HCT116 (cell line): ENCODE results near the gene UQCRHL. TPM values are rescaled to one million over a fixed set of nuclear protein-coding genes. Genes with fewer than 3 reads are reported as not detected.

Source experiments
- ATAC-seq: fragments of 200-7000 bp; cut with Tn5 transposase; 2 replicates; pipeline ENCODE4 v1.9.1; 2020; ENCODE audit warnings: mild to moderate bottlenecking, moderate library complexity
- BruUV-seq: library from RNA; stranded (reverse); fragments of 400-500 nt; replicated peaks from 2 replicates; lab custom pipeline; 2021; lab: Mats Ljungman, UMichigan
- CTCF ChIA-PET: fragments of 300-600 bp; sonication (Branson Sonifier 250); formaldehyde crosslinking; loops from one replicate; lab custom pipeline; 2021; ENCODE audit warnings: antibody characterized with exemption; lab: Charles Lee
- POLR2A ChIA-PET: fragments of 300-600, 350-600 bp; sonication (Branson Sonifier 250); formaldehyde crosslinking; loops from one replicate; lab custom pipeline; 2021; ENCODE audit warnings: antibody characterized with exemption; lab: Charles Lee
- RAD21 ChIA-PET, 2 experiments: fragments of 300-600 bp; sonication (Branson Sonifier 250); formaldehyde crosslinking; loops; one replicate each; lab custom pipeline; 2023; ENCODE audit warnings: low total read pairs in 2 of 2; ENCODE audit not compliant: uncharacterized antibody in 2 of 2, unreplicated experiment in 2 of 2, low non-redundant PET in 1 of 2; lab: Charles Lee
- DNase-seq: peaks from one replicate; pipeline ENCODE4 v3.0.0-alpha.2; 2010; ENCODE audit warnings: low read depth, low spot score
- H2AFZ ChIP-seq: fragments of 200-600 bp; shearing (Covaris generic), sonication (generic); 2 replicates; pipeline ENCODE4 v1.6.1; 2017; ENCODE audit warnings: low read depth, mixed run types, mixed read lengths, antibody characterized with exemption, low read length; ENCODE audit not compliant: poor library complexity, severe bottlenecking
- H3K27ac ChIP-seq: 2 replicates; pipeline ENCODE4 v1.5.1; 2012; ENCODE audit warnings: low read depth, low read length
- H3K27me3 ChIP-seq: fragments of 200-600 bp; sonication (generic); 2 replicates; pipeline ENCODE4 v1.6.1; 2016; ENCODE audit warnings: mixed run types, low read length, mixed read lengths; ENCODE audit not compliant: insufficient read depth
- H3K36me3 ChIP-seq, 2 experiments: fragments of 200-500 bp in 1 of 2; fragments of 200-600 bp in 1 of 2; sonication (Bioruptor generic) in 1 of 2; sonication (generic) in 1 of 2; 2 replicates each; pipeline versions ENCODE4 v1.5.1 to v1.6.1; 2014 to 2016; ENCODE audit warnings: low read length in 2 of 2, inconsistent platforms in 1 of 2, mixed read lengths in 1 of 2, mixed run types in 1 of 2; ENCODE audit not compliant: insufficient read depth in 2 of 2, control insufficient read depth in 1 of 2
- H3K4me1 ChIP-seq, 2 experiments: fragments of 200-600 bp in 1 of 2; sonication (generic) in 1 of 2; 2 replicates each; pipeline versions ENCODE4 v1.5.1 to v1.6.1; 2012 to 2017; ENCODE audit warnings: low read length in 2 of 2, inconsistent platforms in 1 of 2, mild to moderate bottlenecking in 1 of 2, mixed read lengths in 1 of 2, mixed run types in 1 of 2, moderate library complexity in 1 of 2; ENCODE audit not compliant: insufficient read depth in 2 of 2, control insufficient read depth in 1 of 2
- H3K4me2 ChIP-seq: fragments of 200-600 bp; sonication (generic); 2 replicates; pipeline ENCODE4 v1.6.1; 2017; ENCODE audit warnings: mixed run types, low read length, mixed read lengths
- H3K4me3 ChIP-seq, 2 experiments: fragments of 200-600 bp in 1 of 2; sonication (generic) in 1 of 2; replicated peaks in 1 of 2; 2 replicates each; pipeline ENCODE4 v1.5.1; 2011 to 2016; ENCODE audit warnings: low read length in 2 of 2, control low read depth in 1 of 2, low read depth in 1 of 2, mild to moderate bottlenecking in 1 of 2, mixed read lengths in 1 of 2, mixed run types in 1 of 2
- H3K79me2 ChIP-seq: fragments of 200-600 bp; sonication (generic); 2 replicates; pipeline ENCODE4 v1.6.1; 2017; ENCODE audit warnings: mild to moderate bottlenecking, mixed run types, low read length, moderate library complexity, mixed read lengths; ENCODE audit not compliant: insufficient read depth
- H3K9ac ChIP-seq: fragments of 200-600 bp; sonication (generic); 2 replicates; pipeline ENCODE4 v1.6.1; 2016; ENCODE audit warnings: low read length, mixed read lengths
- H3K9me2 ChIP-seq: fragments of 200-600 bp; sonication (generic), shearing (Covaris generic); 2 replicates; pipeline ENCODE4 v1.6.1; 2017; ENCODE audit warnings: mixed run types, mild to moderate bottlenecking, moderate library complexity; ENCODE audit not compliant: insufficient read depth
- H3K9me3 ChIP-seq, 2 experiments: fragments of 200-500 bp in 1 of 2; fragments of 200-600 bp in 1 of 2; sonication (Bioruptor generic) in 1 of 2; sonication (generic) in 1 of 2; 2 replicates each; pipeline ENCODE4 v1.6.1; 2014 to 2017; ENCODE audit warnings: low read length in 2 of 2, mixed read lengths in 2 of 2, inconsistent platforms in 1 of 2, low read depth in 1 of 2, mild to moderate bottlenecking in 1 of 2, mixed run types in 1 of 2, moderate library complexity in 1 of 2; ENCODE audit not compliant: control insufficient read depth in 1 of 2, insufficient read depth in 1 of 2
- H4K20me1 ChIP-seq: fragments of 200-600 bp; sonication (generic), shearing (Covaris generic); 2 replicates; pipeline ENCODE4 v1.6.1; 2017; ENCODE audit warnings: mixed run types, mild to moderate bottlenecking, moderate library complexity; ENCODE audit not compliant: insufficient read depth
- CBX3 ChIP-seq: IDR thresholded peaks from 2 replicates; pipeline ENCODE4 v1.6.1; 2012; ENCODE audit warnings: low read depth
- CEBPB ChIP-seq: IDR thresholded peaks from 2 replicates; pipeline ENCODE4 v1.6.1; 2012; ENCODE audit warnings: low read depth
- EGR1 ChIP-seq: IDR thresholded peaks from 2 replicates; pipeline ENCODE4 v1.6.1; 2012; ENCODE audit warnings: low read depth
- EZH2 ChIP-seq: fragments of 200-600 bp; sonication (generic); IDR thresholded peaks from 2 replicates; pipeline ENCODE4 v1.6.1; 2017; ENCODE audit warnings: antibody characterized with exemption, mixed run types
- EZH2phosphoT487 ChIP-seq: fragments of 200-600 bp; IDR thresholded peaks from 2 replicates; pipeline ENCODE4 v1.6.1; 2018; ENCODE audit warnings: antibody characterized with exemption, borderline replicate concordance
- FOSL1 ChIP-seq: IDR thresholded peaks from 2 replicates; pipeline ENCODE4 v1.6.1; 2012; ENCODE audit warnings: low read depth
- MAX ChIP-seq: IDR thresholded peaks from 2 replicates; pipeline ENCODE4 v1.6.1; 2012
- POLR2AphosphoS5 ChIP-seq: IDR thresholded peaks from 2 replicates; pipeline ENCODE4 v1.6.1; 2011; ENCODE audit warnings: mild to moderate bottlenecking, low read depth, low read length, moderate library complexity
- RAD21 ChIP-seq: IDR thresholded peaks from 2 replicates; pipeline ENCODE4 v1.6.1; 2012; ENCODE audit warnings: low read depth, mild to moderate bottlenecking
- REST ChIP-seq: IDR thresholded peaks from 2 replicates; pipeline ENCODE4 v1.6.1; 2012; ENCODE audit warnings: low read depth
- SIN3A ChIP-seq: IDR thresholded peaks from 2 replicates; pipeline ENCODE4 v1.6.1; 2012; ENCODE audit warnings: low read depth
- SP1 ChIP-seq: IDR thresholded peaks from 2 replicates; pipeline ENCODE4 v1.6.1; 2012; ENCODE audit warnings: low read depth
- SRF ChIP-seq: IDR thresholded peaks from 2 replicates; pipeline ENCODE4 v1.6.1; 2012; ENCODE audit warnings: low read depth
- ZFX ChIP-seq: fragments of 450-650 bp; IDR thresholded peaks from 2 replicates; pipeline ENCODE4 v1.6.1; 2017
- ZNF274 ChIP-seq: fragments of 200-500 bp; sonication (Bioruptor generic); IDR thresholded peaks from 2 replicates; pipeline ENCODE4 v1.6.1; 2014; ENCODE audit warnings: mild to moderate bottlenecking, low read depth, low read length, inconsistent platforms
- intact Hi-C: fragments of 100-400 bp; cut with micrococcal nuclease; formaldehyde crosslinking; loops from 2 replicates; pipeline ENCODE4 v1.10.0; 2022
- total RNA-seq: library from RNA; stranded (reverse); gene quantifications from one replicate; pipeline ENCODE4 v1.2.1, GENCODE V29; 2021; ENCODE audit not compliant: unreplicated experiment

UQCRHL gene
- total RNA-seq, 1 experiment from 2014 or later: 2.5 TPM

GRCh38 chr1:15850471-15851001 lies 43.1 kb upstream of the UQCRHL start:
- Histone ChIP-seq H2AFZ (no peak overlapping the region), H3K27ac (peak overlapping the region; percentile 86; the same call in 1 of the 2 replicates), H3K9me2 (no peaks in the 10 kb centered on the region), H3K4me1 (peaks cover 33 to 48% of the 10 kb centered on the region in 2 experiments), H3K36me3 (no peaks in the 10 kb centered on the region), H3K9ac (peak overlapping the region; percentile 90), H3K9me3 (no peaks in the 10 kb centered on the region), H3K4me2 (peak overlapping the region; percentile 83), H3K4me3 (peak overlapping the region; percentile 70 to 79; a peak in 2 of 4 replicates), H4K20me1 (0 out of 2 replicates have a peak, but pooled peaks cover 3% of the 10 kb centered on the region), H3K79me2 (peaks cover 85% of the 10 kb centered on the region), H3K27me3 (no peaks in the 10 kb centered on the region)
- intact Hi-C loops: loop anchor here (5.0 kb wide), 1 partner anchor 37 kb away; no protein-coding TSS in a partner anchor
- CTCF ChIA-PET: interaction anchor here (1.4 kb wide), 1 partner anchor 35 kb away, joined by 5 read pairs; no protein-coding TSS in a partner anchor
- POLR2A ChIA-PET: no interaction called here
- RAD21 ChIA-PET: interaction anchor here in 1 of 2 experiments (0.6 kb wide), 1 partner anchor 14 kb away, joined by 3 read pairs; no protein-coding TSS in a partner anchor
- DNase-seq (no peak), ATAC-seq (no peak)
- TF ChIP-seq ZNF274 (no peak), CBX3 (no peak), RAD21 (no peak), POLR2AphosphoS5 (no peak), EZH2phosphoT487 (no peak), FOSL1 (no peak), EZH2 (no peak), SIN3A (no peak)
- no TSS peak for BruUV-seq

GRCh38 chr1:15849775-15850324 lies 42.4 kb upstream of the UQCRHL start:
- peak overlapping the region; percentile 90 for H3K9ac ChIP-seq
- no TSS peak for BruUV-seq
- no peaks in the 10 kb centered on the region for H3K9me2 ChIP-seq
- no peaks in the 10 kb centered on the region for H3K9me3 ChIP-seq
- ChIA-PET RAD21 (interaction anchor here in 1 of 2 experiments (0.6 kb wide), 1 partner anchor 13 kb away, joined by 3 read pairs; no protein-coding TSS in a partner anchor), CTCF (interaction anchor here (1.4 kb wide), 1 partner anchor 34 kb away, joined by 5 read pairs; no protein-coding TSS in a partner anchor), POLR2A (interaction anchor here (0.6 to 1.2 kb wide), 3 partner anchors 16 to 51 kb away, joined by 3 to 10 read pairs (median 4); no protein-coding TSS in a partner anchor)
- peaks cover 33 to 48% of the 10 kb centered on the region in 2 experiments for H3K4me1 ChIP-seq
- DNase-seq (peak; percentile 35), ATAC-seq (peak; percentile 39)
- peak overlapping the region; percentile 86 for H3K27ac ChIP-seq
- H3K4me3 ChIP-seq: peak overlapping the region; percentile 70 to 79
- peaks cover 78% of the 10 kb centered on the region for H3K79me2 ChIP-seq
- H3K27me3 ChIP-seq: no peaks in the 10 kb centered on the region
- H3K36me3 ChIP-seq: no peaks in the 10 kb centered on the region
- intact Hi-C loops: loop anchor here (1.0 to 5.0 kb wide), 2 partner anchors 16 to 37 kb away; no protein-coding TSS in a partner anchor
- H3K4me2 ChIP-seq: peak overlapping the region; percentile 83
- H2AFZ ChIP-seq: no peak overlapping the region
- 0 out of 2 replicates have a peak, but pooled peaks cover 3% of the 10 kb centered on the region for H4K20me1 ChIP-seq
- TF ChIP-seq SP1 (no peak), SRF (no peak), MAX (peak; percentile 82), CEBPB (no peak), REST (no peak), EZH2 (no peak), POLR2AphosphoS5 (no peak; the same call in 1 of the 2 replicates), CBX3 (no peak), EGR1 (0 out of 2 replicates have a peak, but pooled peaks have one; percentile 10), FOSL1 (no peak), RAD21 (no peak), SIN3A (no peak), ZFX (no peak)
